Fibroblast of skin of back (primary cell): ENCODE results near the gene CAMTA1.

Experiments
- DNase-seq: peaks from one replicate; pipeline ENCODE4 v3.0.0-alpha.2; 2013

CAMTA1 gene

GRCh38 chr1:7488475-7488842, 703.2 kb downstream of the CAMTA1 start:
- DNase-seq, result no peak

GRCh38 chr1:7489586-7489985, 704.3 kb downstream of the CAMTA1 start:
- no peak for DNase-seq

GRCh38 chr1:7490576-7490975, 705.3 kb downstream of the CAMTA1 start:
- no peak for DNase-seq

GRCh38 chr1:7491109-7491817, 706.0 kb downstream of the CAMTA1 start:
- peak; percentile 47 for DNase-seq

GRCh38 chr1:7491818-7492173, 706.5 kb downstream of the CAMTA1 start:
- no peak for DNase-seq

GRCh38 chr1:7493711-7494454, 708.6 kb downstream of the CAMTA1 start:
- DNase-seq, result no peak

- no peak for DNase-seq
Measured at GRCh38 chr1:7495962-7496361, 710.7 kb downstream of the CAMTA1 start.

GRCh38 chr1:7497107-7497637, 711.9 kb downstream of the CAMTA1 start:
- DNase-seq, result no peak

GRCh38 chr1:7500381-7501083, 715.3 kb downstream of the CAMTA1 start:
- DNase-seq, result no peak

GRCh38 chr1:7501084-7501491, 715.8 kb downstream of the CAMTA1 start:
- DNase-seq, result no peak

- DNase-seq, result no peak
Measured at GRCh38 chr1:7501723-7502603, 716.7 kb downstream of the CAMTA1 start.

GRCh38 chr1:7503691-7504437, 718.6 kb downstream of the CAMTA1 start:
- no peak for DNase-seq

GRCh38 chr1:7504438-7504720, 719.1 kb downstream of the CAMTA1 start:
- no peak for DNase-seq

GRCh38 chr1:7505094-7505770, 720.0 kb downstream of the CAMTA1 start:
- DNase-seq, result no peak

- no peak for DNase-seq
Measured at GRCh38 chr1:7505771-7506453, 720.7 kb downstream of the CAMTA1 start.

GRCh38 chr1:7506454-7507284, 721.4 kb downstream of the CAMTA1 start:
- DNase-seq, result no peak

GRCh38 chr1:7507285-7508019, 722.2 kb downstream of the CAMTA1 start:
- no peak for DNase-seq

GRCh38 chr1:7508052-7508933, 723.0 kb downstream of the CAMTA1 start:
- no peak for DNase-seq
